HG03571 (cell line): ENCODE data around the gene ISX.

Source experiments
- ATAC-seq: cut with Tn5 transposase; IDR thresholded peaks from one replicate; pipeline ENCODE4 v1.9.1; 2021; ENCODE audit not compliant: unreplicated experiment

Gene ISX

DNA sequence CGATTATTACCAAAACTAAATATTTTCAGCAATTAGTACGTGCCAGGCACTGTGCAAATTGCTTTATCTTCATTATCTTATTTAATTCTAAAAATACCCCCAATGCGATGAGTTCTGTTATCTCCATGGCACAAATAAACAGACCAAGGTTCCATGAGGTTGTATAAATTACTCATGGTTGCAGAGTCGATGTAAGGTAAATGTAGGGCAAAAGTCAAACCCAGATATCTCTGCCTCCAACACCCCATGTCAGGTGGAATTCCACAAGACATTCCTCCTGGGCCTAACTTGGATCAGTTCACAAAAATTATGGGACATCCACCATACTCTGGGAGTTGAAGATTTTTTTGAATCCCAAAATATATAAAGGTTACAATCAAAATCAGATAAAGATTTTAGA is 43.7 kb downstream of the ISX start:
- no peak for ATAC-seq

DNA sequence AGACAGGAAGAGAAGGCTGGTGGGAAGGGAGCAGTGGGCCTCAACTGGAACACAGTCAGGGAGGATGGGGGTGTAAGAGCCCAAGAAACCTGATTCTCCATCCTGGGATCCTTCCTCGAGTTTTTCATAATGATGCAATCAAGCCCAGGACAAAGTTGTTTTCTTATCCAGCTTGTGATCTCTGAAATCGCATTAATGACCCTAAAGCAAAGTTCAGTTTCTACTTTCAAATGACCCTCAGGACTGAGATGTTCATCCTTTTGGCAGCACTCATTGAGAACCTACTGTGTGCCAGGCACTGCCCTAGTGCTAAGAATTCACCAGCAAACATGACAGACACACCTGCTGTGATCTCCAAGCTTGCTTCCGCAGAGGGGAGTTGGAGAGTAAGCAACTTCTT is 45.3 kb downstream of the ISX start:
- ATAC-seq, result no peak

DNA sequence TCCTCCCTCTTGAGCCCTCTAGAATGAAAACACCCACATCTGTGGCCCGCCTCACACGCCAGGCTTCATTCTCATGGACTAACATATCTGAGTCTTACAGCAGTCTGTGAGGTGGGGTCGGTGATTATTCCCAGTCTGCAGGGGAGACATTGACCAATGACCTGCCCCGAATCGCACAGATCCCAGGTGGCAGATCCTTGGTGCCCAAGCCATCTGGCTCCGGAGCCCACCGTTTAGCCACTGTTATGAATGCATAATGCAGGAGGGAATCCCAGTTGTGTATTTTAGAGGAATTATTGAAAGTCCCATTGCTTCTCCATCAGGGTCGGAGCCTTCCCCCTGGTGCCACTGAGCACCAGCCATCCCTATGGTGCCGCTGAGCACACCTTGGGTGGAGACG is 47.4 kb downstream of the ISX start:
- no peak for ATAC-seq

DNA sequence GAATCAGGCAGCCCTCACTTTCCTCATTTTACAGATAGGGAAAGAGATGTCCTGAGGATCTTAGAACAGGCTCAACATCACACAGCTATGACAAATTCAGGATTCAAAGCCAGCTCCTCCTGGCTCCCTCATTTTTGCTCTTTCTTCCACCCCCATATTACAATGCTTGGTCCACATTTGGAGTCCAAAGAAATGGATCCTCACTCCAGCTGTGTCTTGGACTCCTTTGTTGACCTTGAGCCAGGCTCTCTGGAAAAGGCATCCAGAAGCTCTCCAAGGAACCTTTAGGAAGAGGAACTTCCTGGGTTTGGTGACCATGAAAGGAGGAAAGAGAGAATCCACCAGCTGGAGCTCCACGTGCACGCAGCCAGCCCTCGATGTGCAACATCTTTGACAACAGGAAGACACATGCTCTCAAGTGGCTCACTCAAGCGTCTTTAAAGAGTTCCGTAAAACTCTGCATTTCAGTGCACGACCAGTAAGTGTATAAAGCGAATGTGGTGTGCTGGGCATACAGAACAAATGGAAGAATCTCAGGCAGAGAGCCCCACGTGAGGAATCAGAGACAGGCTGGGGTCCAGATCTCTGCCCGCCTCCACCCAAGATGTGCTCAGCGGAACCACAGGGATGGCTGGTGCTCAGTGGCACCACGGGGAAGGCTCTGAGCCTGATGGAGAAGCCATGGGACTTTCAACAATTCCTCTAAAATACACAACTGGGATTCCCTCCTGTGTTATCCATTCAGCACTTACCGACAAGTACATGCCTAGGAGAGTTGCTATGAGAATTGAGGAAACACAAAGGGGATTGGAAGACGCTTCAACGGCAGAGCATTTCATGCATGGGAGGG is 48.4 kb downstream of the ISX start:
- ATAC-seq, result no peak

DNA sequence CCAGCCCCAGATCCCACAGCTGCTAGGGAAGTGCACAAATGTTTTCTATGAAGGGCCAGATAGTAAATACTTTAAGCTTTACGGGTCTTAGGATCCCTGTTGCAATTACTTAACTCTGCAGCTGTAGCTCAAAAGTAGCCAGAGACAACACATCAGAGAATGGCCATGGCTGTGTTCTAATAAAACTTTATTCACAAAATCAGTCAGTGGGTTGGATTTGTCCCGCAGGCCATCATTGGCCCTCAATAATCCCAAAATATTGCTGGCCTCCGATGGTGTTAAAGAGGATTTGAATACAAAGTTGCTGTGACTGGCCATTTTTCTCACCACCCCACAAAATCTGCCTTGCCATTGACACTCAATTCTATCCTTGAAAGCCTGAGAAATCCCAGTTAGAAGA is 49.6 kb downstream of the ISX start:
- ATAC-seq, result no peak

DNA sequence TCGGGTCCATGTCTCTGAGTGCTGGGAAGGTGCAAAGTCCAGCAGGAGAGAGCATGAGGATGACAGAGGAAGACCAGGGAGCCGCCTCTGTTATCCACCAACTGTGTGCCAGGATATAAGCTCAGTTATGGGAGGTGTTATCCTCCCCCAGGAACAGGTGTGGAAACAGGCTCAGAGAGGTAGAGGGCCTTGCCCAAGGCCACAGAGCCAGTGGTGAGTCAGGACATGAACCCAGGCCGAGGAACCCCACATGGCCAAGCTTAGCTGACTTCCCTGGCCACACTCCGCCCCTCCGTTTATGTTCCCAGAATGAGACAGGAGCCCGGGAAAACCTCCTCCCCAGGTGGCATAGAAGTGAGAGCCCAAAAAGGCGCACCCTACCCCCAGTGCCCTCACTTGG is 50.3 kb downstream of the ISX start:
- no peak for ATAC-seq

DNA sequence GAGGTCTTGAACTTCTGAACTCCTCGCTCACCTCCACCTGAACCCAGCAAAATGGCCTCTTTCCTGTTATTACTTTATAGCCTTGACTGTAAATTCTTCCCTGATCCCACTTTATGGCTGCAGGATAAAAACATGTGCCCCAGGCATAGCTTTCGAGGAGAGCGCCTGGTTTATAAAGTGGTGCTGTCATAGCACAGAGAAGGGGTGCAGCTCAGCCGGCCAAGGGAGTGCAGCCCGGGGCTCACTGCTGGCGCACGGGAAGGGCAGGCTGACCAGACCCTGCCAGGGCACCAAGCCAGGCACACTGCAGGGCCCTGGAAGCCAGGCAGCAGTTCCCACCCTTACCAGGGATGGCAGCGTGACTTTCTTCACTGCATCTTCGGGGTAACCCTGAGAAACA is 50.9 kb downstream of the ISX start:
- no peak for ATAC-seq

DNA sequence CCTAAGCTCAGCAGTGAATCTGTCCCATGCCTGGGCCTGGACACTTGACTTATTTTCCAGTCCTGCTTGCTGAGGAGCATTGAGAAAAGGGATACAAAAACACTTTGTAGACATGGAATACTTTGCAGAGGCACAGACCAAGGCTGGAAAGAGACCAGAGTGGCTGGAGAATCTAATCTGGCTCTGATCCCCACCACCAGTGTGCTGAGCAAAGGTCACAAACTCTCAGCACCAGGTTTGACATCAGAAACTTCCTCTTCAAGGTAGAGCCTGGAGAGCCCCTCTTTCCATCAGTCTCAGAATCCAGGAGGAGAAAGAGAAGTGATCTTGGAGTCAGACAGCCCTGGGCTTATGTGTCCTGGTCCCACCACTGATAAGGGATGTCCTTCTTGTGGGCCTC is 53.5 kb downstream of the ISX start:
- ATAC-seq, result no peak

DNA sequence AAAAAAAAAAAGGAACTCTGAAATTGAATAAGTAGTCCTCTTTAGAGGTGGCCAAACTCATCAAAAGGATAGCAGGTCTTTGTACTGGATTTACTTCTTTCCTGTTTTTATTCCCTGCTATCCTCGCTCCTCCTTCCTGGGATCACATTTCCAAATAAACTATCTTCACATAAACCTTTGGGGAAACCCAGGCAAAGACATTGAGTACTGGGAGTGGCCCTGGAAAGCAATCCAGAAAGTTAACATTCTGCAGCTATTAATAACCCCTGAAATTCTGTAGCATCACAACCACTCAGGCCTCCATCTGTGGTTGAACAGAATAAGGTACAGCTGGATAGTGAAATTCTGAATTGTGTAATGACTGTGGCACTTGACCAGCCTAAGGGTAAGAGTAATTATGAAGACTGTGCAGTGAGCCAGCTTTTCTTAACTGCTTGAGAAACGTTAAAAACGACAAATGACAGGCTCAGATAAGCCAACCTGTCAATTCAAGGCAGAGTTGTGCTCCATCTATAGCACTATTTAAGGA is 58.8 kb downstream of the ISX start:
- ATAC-seq, result no peak

DNA sequence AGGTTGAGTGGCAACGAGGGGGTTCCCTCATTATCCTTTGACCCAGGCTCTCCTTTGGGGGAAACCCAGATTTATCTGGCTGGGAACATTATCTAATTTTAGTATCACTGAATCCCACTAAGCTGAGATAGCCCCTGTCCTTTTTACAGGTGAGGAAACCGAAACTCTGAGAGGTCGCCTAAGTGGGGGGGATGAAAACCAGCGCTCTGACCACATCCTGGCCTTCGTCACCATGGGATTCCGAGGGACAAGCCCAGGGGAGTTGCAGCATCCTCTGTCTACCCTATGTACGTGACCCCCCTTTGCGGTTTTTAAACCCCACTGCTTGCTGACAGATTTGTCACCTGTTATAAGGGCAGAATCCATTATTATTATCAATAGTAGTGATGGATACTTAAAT is 61.0 kb downstream of the ISX start:
- ATAC-seq, result peak; percentile 64

DNA sequence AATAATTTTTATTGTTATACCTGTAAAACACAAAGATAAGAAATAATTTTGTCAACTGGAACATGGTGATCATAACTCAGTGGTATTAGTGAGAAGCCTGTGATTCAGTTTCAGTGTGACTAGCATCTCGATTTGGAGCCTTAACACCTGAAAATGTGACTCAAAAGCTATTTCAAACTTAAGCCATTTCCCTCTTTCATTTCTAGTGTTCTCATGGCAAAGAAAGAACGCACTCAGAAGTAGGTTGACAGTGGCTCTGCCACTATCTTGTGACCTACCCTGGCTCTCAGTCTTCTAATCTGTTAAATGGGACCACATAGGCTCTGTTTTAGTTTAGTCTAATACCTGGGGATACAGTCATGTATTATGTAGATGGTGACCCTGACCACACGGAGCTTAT is 62.7 kb downstream of the ISX start:
- ATAC-seq, result no peak

DNA sequence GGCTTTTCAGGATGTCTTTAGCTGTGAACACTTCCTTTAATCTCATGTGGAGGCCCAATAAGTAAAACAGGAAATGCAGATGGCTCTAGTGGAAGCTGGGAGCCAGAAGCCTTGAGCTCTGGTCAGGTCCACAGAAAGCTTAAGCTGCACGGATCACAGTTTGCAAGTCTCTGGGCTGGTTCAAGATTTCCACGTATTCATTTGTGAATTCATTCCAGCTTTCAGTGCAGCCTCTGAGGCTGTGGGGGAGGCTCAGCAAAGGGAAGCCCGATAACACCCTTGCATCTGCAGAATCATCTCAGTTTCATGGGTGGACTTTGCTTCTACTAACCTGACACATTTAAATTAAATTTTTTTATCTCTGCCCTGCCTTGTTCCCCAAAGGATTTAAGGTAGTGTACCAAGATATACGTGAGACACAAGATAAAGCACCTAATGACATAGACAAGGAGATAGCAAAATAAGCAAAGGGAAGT is 65.6 kb downstream of the ISX start:
- ATAC-seq, result no peak

DNA sequence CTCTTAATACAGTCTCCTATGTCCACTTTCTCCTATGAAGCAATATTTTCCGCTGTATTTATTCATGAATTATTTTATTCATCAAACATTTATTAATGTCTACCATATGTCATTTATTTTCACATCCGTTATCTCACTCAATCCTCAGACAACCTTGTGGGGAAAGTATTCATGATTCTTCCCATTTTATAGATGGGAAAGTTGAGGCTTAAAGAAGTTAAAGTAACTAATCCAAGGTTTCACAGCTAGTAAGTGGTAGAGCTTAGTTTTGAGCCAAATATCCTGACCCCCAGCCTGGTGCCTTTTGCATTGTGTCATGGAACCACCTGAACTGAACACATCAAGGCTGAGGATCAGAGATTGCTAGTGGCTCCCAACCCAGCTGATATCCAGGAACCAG is 66.6 kb downstream of the ISX start:
- ATAC-seq, result no peak

DNA sequence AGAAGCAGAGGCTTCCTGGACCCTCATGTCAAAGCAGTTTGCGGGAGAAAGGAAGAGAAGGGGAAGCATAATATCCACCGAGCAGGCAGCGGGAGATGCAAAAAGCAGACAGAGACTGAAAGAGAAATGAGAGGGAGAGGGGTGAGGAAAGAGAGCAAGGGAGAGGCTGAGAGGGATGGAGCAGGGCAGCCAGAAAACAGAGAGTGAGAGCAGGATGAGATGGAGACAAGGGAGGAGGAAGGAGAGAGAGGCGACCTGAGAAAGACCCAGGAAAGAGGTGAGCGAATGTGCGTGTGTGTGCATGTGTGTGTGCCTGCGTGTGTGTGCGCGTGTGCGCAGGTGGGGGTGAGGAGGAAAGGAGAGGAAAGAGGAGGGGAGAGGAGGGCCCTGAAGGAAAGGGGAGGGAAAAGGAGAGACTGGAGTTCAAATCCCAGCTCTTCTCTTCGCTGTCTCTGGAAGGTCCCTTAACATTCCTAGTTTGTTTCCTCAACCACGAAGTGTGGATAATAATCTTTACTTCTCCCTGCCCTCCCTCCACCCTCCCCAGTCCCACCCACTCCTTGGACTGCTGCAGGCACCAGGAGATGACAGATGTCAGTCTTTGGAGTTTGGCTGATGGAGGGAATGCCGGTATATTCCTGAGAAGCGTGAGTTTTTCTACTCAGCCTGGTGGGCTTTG is 67.9 kb downstream of the ISX start:
- ATAC-seq, result no peak

DNA sequence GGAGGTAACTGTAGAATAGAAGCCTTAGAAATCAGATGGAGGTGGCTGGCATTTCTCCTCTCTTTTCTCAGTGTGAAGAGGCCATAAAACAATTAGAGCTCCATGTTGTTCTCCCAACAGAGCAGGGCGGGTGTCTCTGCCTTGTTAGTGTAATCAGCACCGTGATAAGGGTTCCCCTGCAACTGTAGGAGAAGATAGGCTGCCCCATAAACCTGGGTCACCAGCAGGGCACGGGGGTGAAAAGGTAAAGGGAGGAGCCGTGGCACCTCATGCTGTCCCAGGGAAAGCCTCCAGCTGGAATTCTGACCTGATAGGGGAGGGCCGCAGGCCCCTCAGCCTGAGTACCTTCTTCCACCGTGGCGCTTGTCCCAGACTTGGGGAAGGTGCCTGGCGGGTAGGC is 68.7 kb downstream of the ISX start:
- ATAC-seq, result no peak

DNA sequence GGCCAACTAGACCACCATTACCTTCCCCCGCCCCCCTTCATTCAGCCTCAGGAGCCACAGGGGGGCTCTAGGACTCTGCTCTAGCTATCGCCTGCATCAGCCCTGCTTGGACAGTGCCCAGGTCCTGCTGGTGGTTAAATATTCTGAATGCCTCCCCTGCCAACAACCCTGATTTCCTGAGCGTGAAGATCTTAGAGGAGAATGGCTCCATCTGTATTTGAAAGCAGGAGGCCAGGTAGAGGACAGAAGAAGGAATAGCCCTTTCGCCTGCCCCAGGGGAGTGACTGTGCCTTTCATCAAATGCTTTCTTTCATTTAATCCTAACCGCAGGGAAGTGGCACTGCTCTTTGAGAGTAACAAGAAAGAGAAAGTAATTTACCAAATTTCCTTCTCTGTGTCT is 69.2 kb downstream of the ISX start:
- no peak for ATAC-seq
